Epithelial cell of proximal tubule (primary cell): ENCODE data around the gene CPT1C. TPM values are rescaled to one million over a fixed set of nuclear protein-coding genes. Genes with fewer than 3 reads are reported as not detected.
"Not testable (repeated sequence)": the region's sequence is repeated elsewhere in the genome, so short reads cannot be mapped to it uniquely, and the experiment has no call there.

Experiments
- DNase-seq: peaks from one replicate; pipeline ENCODE4 v3.0.0-alpha.2; 2011; ENCODE audit warnings: low read depth
- H3K4me3 ChIP-seq: 2 replicates; pipeline ENCODE4 v1.5.1; 2011; ENCODE audit warnings: low read depth, mild to moderate bottlenecking, low read length
- total RNA-seq: library from RNA; depleted of rRNA; stranded (reverse); fragments of >200 nt; gene quantifications from 2 replicates; pipeline ENCODE4 v1.2.3, GENCODE V29; 2015
- TF ChIP-seq, protein P1 (sequence below): conservative IDR thresholded peaks from 2 replicates; pipeline ENCODE4 v1.5.1; 2012; ENCODE audit warnings: low read depth, mild to moderate bottlenecking, low read length

The CPT1C gene
- total RNA-seq, 1 donor from 2014 or later, result 9.9 TPM

DNA sequence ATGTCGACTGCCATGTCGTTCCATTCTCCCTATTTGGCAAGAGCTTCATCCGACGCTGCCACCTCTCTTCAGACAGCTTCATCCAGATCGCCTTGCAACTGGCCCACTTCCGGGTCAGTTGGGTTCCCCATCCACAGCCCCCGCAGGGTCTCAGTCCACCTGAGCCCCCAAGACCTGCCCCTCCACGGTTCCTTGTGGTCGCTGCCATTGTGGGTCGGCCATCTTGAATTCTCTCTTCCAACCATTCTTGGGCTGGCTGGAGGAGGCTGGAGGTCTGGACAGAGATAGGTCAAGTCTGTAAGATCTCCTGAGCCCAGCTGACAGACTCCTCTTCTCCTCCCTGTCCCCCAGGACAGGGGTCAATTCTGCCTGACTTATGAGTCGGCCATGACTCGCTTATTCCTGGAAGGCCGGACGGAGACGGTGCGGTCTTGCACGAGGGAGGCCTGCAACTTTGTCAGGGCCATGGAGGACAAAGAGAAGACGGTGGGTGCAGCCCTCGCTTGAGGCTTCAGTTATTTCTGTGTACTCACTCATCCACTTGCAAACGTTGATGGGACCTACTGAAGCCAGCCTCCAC lies 19.5 kb downstream of the CPT1C start:
- DNase-seq, result no peak
- no peak overlapping the region for H3K4me3 ChIP-seq
- TF ChIP-seq, protein P1, sequence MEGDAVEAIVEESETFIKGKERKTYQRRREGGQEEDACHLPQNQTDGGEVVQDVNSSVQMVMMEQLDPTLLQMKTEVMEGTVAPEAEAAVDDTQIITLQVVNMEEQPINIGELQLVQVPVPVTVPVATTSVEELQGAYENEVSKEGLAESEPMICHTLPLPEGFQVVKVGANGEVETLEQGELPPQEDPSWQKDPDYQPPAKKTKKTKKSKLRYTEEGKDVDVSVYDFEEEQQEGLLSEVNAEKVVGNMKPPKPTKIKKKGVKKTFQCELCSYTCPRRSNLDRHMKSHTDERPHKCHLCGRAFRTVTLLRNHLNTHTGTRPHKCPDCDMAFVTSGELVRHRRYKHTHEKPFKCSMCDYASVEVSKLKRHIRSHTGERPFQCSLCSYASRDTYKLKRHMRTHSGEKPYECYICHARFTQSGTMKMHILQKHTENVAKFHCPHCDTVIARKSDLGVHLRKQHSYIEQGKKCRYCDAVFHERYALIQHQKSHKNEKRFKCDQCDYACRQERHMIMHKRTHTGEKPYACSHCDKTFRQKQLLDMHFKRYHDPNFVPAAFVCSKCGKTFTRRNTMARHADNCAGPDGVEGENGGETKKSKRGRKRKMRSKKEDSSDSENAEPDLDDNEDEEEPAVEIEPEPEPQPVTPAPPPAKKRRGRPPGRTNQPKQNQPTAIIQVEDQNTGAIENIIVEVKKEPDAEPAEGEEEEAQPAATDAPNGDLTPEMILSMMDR, result no peak

DNA sequence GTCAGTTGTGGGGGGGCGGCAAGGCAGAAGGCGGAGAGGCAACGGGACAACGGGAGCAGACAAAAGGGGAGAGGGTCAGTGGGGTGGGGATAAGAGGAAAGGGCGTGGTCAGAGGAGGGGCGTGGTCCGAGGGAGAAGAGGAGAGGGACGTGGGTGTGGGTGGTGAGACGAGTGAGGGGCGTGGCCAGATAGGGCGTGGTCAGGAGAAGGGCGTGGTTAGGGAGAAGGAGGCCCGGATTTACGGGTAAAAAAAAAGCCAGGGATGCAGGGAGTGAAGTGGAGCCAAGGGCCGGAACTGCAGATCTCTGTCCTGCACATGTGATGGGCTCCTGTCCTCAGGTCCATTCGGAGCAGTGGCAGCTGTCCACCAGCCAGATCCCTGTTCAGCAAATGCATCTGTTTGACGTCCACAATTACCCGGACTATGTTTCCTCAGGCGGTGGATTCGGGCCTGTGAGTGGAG lies 21.5 kb downstream of the CPT1C start:
- no peak overlapping the region for H3K4me3 ChIP-seq
- TF ChIP-seq, protein P1, result no peak
- no peak for DNase-seq

DNA sequence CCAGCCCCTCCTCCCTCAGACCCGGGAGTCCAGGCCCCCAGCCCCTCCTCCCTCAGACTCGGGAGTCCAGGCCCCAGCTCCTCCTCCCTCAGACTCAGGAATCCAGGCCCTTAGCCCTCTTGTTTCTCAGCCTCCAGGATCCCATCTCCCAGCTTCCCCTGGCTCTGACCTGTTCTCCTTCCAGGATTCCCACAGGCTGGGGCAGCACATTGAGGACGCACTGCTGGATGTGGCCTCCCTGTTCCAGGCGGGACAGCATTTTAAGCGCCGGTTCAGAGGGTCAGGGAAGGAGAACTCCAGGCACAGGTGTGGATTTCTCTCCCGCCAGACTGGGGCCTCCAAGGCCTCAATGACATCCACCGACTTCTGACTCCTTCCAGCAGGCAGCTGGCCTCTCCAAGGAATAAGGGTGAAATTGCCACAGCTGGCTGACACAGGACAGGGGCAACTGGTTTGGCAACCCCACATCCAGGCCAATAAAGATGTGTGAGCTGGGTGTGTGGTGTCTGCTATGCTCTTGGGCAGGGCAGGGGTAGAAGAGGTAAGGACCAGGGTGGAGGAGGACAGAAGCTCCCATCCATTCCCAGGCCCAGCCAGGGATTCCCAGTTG lies 22.4 kb downstream of the CPT1C start:
- no peak overlapping the region for H3K4me3 ChIP-seq
- no peak for DNase-seq
- TF ChIP-seq, protein P1, result no peak

DNA sequence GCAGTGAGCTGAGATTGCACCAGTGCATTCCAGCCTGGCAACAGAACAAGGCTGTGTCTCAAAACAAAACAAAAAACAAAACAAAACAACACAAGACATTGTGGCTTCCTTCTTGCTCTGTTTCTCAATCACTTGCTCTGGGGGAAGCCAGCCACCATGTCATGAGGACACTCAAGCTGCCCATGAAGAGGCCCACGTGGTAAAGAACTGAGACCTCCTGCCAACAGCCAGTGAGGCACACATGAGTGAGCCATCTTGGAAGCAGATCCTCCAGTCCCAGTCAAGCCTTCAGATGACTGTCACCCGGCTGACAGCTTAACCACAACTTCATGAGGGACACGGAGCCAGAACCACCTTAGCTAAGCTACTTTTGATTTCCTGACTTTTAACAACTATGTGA lies 25.2 kb downstream of the CPT1C start:
- no peak for DNase-seq
- TF ChIP-seq, protein P1, result no peak
- no peak overlapping the region for H3K4me3 ChIP-seq

DNA sequence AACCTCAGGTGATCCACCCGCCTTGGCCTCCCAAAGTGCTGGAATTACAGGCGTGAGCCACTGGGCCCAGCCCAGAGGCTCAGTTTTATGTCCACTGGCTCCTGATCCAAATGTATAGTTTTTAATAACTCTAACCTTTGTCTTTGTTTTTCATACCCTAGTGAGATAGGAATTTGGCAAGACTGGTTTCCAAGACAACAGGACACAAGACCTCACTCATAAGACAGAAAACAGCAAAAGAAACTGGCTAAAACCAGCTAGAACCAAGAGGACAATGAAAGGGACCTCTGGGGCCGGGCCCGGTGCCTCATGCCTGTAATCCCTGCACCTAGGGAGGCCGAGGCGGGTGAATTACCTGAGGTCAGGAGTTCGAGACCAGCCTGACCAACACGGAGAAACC lies 27.6 kb downstream of the CPT1C start:
- H3K4me3 ChIP-seq, result no peak overlapping the region
- TF ChIP-seq, protein P1, result no peak
- no peak for DNase-seq

DNA sequence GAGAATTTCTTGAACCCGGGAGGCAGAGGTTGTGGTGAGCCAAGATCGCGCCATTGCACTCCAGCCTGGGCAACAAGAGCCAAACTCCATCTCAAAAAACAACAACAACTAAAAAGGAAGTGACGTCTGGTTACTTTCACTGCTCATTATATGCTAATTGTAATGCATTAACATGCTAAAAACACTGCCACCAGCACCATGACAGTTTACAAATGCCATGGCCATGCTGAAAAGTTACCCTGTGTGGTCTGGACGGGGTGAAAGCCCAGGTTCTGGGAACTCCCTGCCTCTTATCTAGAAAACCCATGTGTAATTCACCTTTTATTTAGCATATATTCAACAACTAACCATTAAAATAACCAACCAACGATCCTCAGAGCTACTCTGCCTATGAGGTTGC lies 28.1 kb downstream of the CPT1C start:
- no peak overlapping the region for H3K4me3 ChIP-seq
- TF ChIP-seq, protein P1, result no peak
- no peak for DNase-seq

DNA sequence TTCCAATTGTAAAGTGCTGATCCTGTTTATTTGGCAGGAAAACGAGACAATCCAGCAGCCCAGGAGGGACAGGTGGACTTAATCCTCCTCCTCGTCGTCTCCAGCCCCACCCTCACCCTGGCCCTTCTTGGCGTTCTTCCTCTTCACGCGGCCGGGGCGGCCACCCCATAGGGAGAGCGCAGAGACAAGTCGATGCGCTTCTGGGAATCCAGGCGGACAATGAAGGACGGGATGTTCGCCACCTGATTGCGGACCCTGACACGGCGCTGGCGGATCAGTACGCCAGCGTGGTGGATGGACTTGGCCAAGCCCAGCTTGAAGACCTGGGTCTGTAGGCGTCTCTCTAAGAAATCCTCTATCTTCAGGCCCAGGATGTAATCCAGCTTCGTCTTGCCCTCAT lies 28.5 kb downstream of the CPT1C start:
- H3K4me3 ChIP-seq, DNase-seq: not testable (repeated sequence)
